GM19238 (cell line): ENCODE results near the gene ALOX15B.
A peak's percentile ranks its signal among the peaks of the same experiment; 100 is the strongest.

Experiments used
- DNase-seq: peaks from one replicate; pipeline ENCODE4 v3.0.0; 2011; ENCODE audit warnings: low spot score; ENCODE audit not compliant: insufficient read length

Gene ALOX15B

DNA sequence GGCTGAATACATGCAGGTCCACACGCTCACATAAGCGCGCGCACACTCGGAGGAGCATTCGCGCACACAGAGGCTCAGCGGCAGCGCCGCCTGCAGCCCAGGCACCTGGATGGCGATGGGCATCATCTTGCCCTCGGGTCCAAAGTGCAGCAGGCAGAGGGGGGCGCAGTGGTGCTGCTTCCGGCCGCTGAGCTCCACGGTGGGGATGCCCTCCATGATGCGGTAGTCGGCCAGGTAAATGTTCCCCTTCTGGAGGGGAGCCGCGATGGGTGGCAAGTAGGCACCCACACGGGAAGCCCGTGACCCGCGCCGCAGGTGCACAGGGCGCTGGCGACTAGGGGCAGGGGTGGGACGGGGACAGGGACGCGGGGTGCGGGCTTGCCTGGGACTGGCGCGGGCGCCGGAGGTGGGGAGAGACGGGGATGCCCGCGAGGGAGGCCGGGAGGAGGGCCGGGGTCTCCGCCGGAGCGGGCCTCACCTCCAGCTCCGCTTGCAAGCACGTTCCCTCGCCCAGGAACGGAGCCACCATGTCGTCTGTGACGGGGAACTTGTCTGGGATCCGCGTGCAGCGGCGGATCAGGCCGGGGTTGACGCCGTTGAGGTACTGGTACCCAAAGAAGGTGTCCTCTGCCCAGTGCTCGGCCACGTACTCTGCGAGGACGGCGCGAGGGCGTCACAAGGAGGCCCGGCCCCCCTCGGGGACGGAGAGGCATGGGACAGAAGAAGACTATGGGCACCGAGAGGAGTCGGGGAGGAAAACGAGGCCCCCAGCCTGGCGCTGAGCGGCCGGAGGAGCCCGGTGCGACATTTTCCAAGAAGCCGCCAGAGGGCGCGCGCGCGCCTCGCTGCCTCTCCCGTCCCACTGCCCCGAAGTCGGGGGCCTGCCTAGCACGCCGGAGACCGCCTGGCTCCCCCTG, 40.7 kb downstream of the ALOX15B start:
- peak; percentile 92 for DNase-seq

DNA sequence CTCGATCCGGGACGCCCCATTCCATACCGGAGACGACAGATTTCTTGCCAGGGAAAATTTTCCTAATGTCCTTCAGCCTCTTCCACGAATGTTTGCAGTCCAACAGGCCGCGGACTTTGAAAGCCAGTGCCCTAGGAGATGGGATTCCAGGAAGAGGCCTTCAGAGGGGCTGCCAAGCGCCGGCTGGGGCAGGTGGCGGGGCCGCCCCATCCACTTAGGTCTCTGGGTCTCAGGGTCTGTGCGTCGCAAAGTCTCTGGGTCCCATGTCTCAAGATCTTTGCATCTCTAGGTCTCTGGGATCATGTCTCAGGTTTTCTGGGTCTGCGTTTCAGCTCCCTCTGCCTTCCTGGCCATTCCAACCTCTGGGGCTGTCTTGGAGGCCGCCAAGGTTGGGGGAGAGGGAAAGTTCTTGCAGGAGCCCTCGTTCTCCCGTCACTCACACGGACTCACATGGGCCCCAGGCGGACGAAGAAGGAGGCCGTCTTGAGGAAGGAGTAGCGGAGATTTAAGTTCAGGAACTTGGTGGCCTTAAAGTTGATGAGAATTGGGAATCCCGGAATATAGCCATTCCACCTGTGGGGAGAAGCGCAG, 41.4 kb downstream of the ALOX15B start:
- no peak for DNase-seq

DNA sequence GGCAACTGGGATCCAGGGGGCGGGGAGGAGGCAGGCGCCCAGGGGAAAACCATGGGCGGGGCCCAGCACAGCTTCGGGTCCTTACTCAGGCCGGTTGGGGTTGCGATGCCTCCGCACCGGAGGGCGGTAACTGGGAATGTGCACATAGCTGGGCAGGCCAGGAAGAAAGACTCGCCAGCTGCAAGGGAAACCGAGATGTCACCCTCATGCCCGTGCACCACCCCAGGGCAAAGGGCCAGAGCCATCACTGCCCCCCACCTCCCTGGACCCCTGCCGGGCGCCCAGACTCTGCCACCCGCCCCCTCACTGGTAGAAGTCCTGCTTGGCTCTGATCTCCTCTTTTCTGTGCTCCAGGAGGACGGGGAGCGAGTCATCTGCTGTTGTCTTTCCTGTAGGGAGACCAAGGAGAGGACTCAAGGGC, 42.0 kb downstream of the ALOX15B start:
- DNase-seq, result no peak

DNA sequence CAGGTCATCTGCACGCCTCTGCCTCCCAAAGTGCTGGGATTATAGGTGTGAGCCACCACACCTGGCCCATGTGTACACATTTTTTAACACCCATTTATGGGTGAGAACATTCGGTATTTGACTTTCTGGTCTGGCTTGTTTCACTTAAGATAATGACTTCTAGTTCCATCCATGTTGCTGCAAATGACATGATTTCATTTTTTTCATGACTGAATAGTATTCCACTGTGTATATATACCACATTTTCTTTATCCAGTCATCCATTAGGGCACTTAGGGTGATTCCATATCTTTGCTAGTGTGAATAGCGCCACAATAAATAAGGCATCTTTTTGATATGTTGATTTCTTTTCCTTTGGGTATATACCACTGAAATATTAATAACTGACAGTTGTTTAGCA, 43.0 kb downstream of the ALOX15B start:
- no peak for DNase-seq

DNA sequence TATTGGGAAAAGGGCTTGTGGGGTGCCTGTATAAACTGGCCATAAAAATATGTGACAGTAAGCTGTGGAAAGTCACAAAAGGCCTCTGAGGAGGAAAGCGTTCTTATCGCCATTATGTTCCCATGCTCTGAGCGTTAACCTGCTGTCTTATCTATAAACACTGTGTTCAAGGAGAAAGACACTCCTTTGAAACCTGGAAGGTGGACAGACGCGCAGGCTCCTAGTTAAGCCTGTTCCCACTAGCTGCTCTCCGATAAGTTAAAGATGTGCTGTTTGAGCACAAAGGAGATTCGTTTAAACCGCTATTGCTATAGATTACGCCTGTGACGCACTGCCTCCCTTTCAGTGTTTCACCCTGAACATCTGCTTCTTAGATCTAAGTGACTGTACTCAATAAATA, 43.4 kb downstream of the ALOX15B start:
- DNase-seq, result no peak

DNA sequence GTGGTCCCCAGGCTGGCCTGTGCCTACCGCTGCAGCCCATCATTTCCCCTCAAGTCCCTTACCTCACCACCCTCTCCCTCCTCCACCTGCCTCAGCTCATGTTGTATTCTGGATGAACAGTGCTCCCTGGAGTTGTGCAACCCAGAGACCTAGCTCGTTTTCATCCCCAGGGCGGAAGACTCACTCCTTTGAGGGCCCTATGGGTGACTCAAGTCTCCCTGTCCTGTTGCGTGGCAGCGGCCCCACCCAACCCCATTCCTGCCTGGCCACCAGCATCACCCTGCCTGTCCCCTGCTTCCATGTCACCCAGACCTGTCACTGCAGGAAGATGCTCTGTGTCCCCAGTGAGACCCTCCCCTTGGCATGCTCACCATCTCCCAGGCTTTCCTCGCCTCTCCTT, 45.4 kb downstream of the ALOX15B start:
- no peak for DNase-seq

DNA sequence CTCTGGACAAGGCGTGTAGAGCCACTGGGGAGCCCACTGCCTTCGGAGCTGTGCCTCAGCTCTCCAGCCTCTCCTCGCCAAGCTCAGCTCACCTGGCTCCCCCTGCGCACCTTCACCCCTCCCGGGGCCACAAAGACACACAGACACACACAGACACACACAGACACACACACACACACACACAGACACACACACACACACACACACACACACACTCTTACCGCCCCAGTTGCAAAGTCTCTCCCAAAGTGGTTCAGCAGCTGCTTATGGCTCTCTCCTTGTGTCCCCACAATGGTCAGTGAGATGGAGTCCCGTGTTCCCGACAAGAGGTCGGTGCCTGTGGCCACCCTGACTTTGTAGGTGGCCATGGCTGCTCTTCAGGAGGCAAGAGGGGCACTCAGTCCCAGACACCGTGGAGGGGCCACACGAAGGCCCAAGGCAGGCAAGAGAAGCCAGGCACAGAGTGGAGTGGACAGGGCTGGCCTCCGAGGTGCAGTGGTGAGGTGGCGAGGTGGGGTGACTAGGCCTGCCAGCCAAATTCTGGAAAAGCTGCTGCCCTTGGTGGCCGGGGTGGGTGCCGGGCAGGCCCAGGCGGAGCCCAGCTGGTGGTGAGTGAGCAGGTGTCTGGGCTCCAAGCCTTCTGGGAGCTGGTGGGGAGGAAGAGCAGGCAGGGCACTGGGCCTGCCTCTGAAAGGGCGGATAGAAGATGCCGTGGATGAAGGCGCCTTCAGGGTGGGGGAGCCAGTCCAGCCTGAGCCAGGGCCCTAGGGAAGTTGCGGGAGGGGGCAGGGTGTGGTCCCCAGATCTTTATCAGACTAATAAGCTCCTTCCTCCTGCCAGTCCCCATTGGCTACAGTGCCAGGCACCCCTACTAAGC, 48.5 kb downstream of the ALOX15B start, which contains the start of gene ALOX12B:
TSS of gene ALOX12B (minus strand) at position 642 of the 877 bp plus-strand sequence. CDS start at position 368, 274 bp downstream.
- no peak for DNase-seq

DNA sequence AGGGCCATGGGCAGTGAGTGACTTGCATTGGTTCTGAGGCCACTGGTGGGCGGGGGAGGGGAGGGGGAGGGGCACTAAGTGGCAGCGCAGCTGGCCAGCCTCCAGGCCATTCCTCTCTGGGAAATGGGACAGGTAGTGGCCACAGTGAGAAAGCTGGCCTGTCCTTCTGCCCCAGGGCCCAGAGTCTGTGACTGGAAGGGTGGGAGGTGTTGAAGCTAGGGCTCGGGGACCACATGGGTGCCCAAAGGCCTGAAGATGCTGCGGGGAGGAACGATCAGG, 49.0 kb downstream of the ALOX15B start:
- DNase-seq, result no peak

DNA sequence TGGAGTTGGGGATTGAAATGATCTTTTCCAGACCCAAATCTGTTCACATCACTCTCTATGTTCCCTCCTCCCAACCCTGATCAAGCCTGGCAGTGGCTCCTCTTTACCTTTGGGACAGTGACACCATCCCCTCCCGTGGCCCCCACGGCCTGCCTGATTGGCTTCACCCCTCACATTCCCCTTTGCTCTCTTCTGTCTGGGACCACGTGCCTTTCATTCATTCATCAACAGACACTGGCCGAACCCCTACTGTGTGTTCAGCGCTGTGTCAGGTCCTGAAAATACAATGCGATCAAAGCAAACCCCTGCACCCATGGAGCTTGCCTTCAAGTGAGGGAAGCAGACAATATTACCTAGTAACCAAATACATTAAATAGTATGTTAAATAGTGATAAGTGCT, 50.9 kb downstream of the ALOX15B start:
- DNase-seq, result no peak

DNA sequence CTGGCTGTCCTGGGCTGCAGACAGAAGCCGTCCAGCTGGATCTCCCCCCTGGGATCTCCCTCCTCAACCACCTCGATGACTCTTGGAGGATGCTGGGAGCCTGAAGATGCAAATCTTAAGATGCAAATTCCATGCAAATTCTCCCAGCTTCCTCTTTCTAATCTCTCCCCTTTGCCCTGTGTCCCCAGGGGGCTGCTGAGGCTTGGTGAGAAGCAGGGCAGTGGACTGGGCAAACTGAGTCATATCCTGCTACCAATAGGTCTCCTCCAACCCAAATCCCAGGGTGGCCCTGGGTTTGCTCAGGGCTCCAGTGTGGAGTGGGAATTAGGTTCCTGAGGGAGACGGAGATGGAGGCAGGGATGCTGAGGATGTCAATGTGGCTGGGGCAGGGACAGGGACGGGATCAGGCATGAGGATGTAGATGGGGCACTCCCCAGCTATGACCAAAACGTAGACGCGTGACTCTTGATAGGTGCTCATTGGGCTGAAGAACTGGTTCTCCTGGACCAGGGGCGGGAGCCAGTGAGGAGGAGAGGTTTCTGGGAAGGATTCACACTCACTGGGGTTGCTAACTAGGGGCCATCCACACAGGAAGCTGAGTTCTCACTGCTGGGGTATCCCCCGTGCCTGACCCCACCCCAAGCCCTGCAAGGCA, 52.3 kb downstream of the ALOX15B start:
- DNase-seq, result peak; percentile 68

DNA sequence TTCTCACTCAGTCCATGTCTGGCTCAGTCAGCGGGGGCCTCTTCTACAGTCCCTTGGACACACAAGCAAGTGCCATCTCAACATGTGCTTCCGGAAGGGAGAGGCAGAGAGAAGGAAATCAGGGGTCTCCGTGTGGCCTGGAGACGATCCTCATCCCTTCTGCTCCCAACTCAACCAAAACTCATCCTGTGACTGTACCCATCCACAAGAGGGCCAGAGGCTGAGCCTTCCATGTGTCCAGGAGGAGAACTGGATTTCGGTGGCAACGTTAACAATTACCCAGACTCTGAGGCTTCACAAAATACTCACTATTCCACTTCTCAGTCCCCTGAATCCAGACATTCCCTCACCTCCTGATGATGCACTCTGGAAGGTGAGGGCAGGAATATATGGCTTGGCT, 56.5 kb downstream of the ALOX15B start:
- DNase-seq, result no peak

DNA sequence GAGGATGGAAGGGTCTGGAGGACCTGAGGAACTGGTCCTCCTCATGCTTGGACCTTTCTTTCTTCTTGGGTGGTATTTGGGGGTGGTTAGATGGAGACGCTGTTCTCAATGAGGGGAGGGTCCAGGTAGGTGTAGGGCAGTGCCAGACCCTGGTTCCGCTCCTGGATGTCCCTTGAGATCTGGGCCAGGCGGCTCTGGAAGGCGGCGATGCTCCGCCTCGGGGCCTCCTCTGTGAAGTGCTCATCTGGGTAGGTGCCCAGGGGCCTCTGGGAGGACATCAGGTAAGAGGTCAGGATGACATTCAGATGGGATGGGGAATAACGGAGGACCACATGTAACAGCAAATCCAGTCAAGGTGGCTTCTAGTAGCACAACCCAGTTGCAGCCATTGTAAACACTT, 57.7 kb downstream of the ALOX15B start:
- no peak for DNase-seq
